ENCODE results near the gene ADAM8. TPM values are rescaled to one million over a fixed set of nuclear protein-coding genes. Genes with fewer than 3 reads are reported as not detected.

Gene ADAM8
- total and polyA plus RNA-seq, 2 donors (not counting 1 experiment from before 2014, with no cell fraction given), result 116 to 196 TPM

- Histone ChIP-seq H3K9me3 (ENCODE audit: control extremely low read depth in 1 of 3, control insufficient read depth in 2 of 3, insufficient read depth in 1 of 3, low read length in 2 of 3) (peaks cover 0 to 4% (median 0%) of the 10 kb centered on the region in 3 donors), H3K4me1 (ENCODE audit: control insufficient read depth in 2 of 2, insufficient read depth in 2 of 2, low read length in 2 of 2) (no peaks in the 10 kb centered on the region), H2AFZ (ENCODE audit: insufficient read depth, low read depth, low read length, poor library complexity, severe bottlenecking) (no peak overlapping the region), H3K4me2 (replicated peaks; ENCODE audit: low read depth, low read length, poor library complexity, severe bottlenecking) (no peak overlapping the region), H3K4me3 (ENCODE audit: control extremely low read depth in 1 of 5, extremely low read depth in 1 of 5, insufficient read depth in 1 of 5, low read depth in 2 of 5, low read length in 4 of 5) (no peak overlapping the region), H4K20me1 (ENCODE audit: control insufficient read depth, insufficient read depth, low read length, poor library complexity, severe bottlenecking) (no peaks in the 10 kb centered on the region), H3K27me3 (replicated peaks in 1 of 4; ENCODE audit: control extremely low read depth in 1 of 4, control insufficient read depth in 3 of 4, insufficient read depth in 4 of 4, low read length in 3 of 4) (peaks cover 0 to 13% (median 2%) of the 10 kb centered on the region in 4 experiments), H3K27ac (ENCODE audit: low read length in 2 of 2) (no peak overlapping the region), H3K36me3 (replicated peaks in 1 of 2; ENCODE audit: control extremely low read depth in 1 of 2, control insufficient read depth in 1 of 2, extremely low read depth in 1 of 2, insufficient read depth in 2 of 2, low read length in 1 of 2) (no peaks in the 10 kb centered on the region), H3K9ac (ENCODE audit: low read length) (no peak overlapping the region), H3K79me2 (ENCODE audit: control insufficient read depth, insufficient read depth, low read length) (no peaks in the 10 kb centered on the region)
- DNase-seq (no peak), ATAC-seq (ENCODE audit: low read depth) (no peak)
- Mint-ChIP-seq H3K9me3 (ENCODE audit: insufficient read depth) (no peaks in the 10 kb centered on the region), H3K4me3 (no peak overlapping the region), H3K4me1 (no peaks in the 10 kb centered on the region), H3K27me3 (peaks cover 23% of the 10 kb centered on the region), H3K27ac (no peak overlapping the region)
- CTCF ChIA-PET, result no interaction called here
- POLR2A ChIA-PET, result no interaction called here
- TF ChIP-seq EZH2 (IDR thresholded peaks at IDR 0.05; ENCODE audit: borderline replicate concordance, insufficient read depth, low read depth, low read length, poor library complexity, severe bottlenecking), result no peak
- TF ChIP-seq, protein P1, sequence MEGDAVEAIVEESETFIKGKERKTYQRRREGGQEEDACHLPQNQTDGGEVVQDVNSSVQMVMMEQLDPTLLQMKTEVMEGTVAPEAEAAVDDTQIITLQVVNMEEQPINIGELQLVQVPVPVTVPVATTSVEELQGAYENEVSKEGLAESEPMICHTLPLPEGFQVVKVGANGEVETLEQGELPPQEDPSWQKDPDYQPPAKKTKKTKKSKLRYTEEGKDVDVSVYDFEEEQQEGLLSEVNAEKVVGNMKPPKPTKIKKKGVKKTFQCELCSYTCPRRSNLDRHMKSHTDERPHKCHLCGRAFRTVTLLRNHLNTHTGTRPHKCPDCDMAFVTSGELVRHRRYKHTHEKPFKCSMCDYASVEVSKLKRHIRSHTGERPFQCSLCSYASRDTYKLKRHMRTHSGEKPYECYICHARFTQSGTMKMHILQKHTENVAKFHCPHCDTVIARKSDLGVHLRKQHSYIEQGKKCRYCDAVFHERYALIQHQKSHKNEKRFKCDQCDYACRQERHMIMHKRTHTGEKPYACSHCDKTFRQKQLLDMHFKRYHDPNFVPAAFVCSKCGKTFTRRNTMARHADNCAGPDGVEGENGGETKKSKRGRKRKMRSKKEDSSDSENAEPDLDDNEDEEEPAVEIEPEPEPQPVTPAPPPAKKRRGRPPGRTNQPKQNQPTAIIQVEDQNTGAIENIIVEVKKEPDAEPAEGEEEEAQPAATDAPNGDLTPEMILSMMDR (IDR thresholded peaks at IDR 0.05), result no peak
- intact Hi-C loops (cut with micrococcal nuclease), result no loop called here
- 73% methylated on average over 20 of the region's 20 CpGs for WGBS (ENCODE audit: insufficient coverage)
Measured at GRCh38 chr10:133218891-133219290, 57.8 kb downstream of the ADAM8 start.

DNA sequence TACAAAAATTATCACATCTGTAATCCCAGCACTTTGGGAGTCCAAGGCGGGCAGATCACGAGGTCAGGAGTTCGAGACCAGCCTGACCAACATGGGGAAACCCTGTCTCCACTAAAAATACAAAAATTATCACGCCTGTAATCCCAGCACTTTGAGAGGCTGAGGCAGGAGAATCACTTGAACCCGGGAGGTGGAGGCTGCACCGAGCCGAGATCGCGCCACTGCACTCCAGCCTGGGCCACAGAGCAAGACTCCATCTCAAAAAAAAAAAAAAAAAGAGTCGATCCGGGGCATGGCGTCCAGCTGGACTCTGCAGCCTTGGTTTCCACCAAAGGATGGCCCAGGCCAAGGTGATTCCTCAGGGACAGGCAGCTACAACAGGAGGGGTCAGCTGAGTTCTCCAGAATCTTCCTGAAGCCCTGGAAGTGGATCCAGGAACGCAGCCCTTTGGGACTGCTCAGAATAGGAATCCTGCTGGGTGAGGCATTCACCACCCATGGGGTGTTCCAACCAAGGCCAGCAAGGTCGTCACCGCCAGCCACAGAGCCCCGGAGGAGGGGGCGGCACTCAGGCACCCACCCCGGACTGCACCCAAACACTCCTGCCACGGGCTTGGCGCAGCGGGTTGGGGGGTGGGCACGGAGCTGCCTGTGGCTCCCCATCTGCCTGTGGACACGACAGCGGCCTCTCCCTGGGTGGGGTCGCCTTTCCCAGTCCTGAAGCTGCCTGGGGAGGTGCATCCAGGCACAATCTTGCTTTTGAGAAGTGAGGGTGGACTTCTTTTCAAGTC lies 58.7 kb downstream of the ADAM8 start:
- Histone ChIP-seq H3K4me2 (replicated peaks; ENCODE audit: low read depth, low read length, poor library complexity, severe bottlenecking) (no peak overlapping the region), H2AFZ (ENCODE audit: insufficient read depth, low read depth, low read length, poor library complexity, severe bottlenecking) (no peak overlapping the region), H3K27me3 (replicated peaks in 1 of 4; ENCODE audit: control extremely low read depth in 1 of 4, control insufficient read depth in 3 of 4, insufficient read depth in 4 of 4, low read length in 3 of 4) (peaks cover 0 to 13% (median 2%) of the 10 kb centered on the region in 4 experiments), H3K9me3 (ENCODE audit: control extremely low read depth in 1 of 3, control insufficient read depth in 2 of 3, insufficient read depth in 1 of 3, low read length in 2 of 3) (peaks cover 0 to 4% (median 0%) of the 10 kb centered on the region in 3 donors), H3K9ac (ENCODE audit: low read length) (no peak overlapping the region), H3K79me2 (ENCODE audit: control insufficient read depth, insufficient read depth, low read length) (no peaks in the 10 kb centered on the region), H4K20me1 (ENCODE audit: control insufficient read depth, insufficient read depth, low read length, poor library complexity, severe bottlenecking) (no peaks in the 10 kb centered on the region), H3K36me3 (replicated peaks in 1 of 2; ENCODE audit: control extremely low read depth in 1 of 2, control insufficient read depth in 1 of 2, extremely low read depth in 1 of 2, insufficient read depth in 2 of 2, low read length in 1 of 2) (no peaks in the 10 kb centered on the region), H3K4me1 (ENCODE audit: control insufficient read depth in 2 of 2, insufficient read depth in 2 of 2, low read length in 2 of 2) (no peaks in the 10 kb centered on the region), H3K27ac (ENCODE audit: low read length in 2 of 2) (no peak overlapping the region), H3K4me3 (ENCODE audit: control extremely low read depth in 1 of 5, extremely low read depth in 1 of 5, insufficient read depth in 1 of 5, low read depth in 2 of 5, low read length in 4 of 5) (no peak overlapping the region)
- ChIA-PET CTCF (no interaction called here), POLR2A (no interaction called here)
- no peaks in the 10 kb centered on the region for H3K9me3 Mint-ChIP-seq (ENCODE audit: insufficient read depth)
- ATAC-seq (ENCODE audit: low read depth), result no peak
- TF ChIP-seq, protein P1 (IDR thresholded peaks at IDR 0.05), result no peak
- no peak for TF ChIP-seq EZH2 (IDR thresholded peaks at IDR 0.05; ENCODE audit: borderline replicate concordance, insufficient read depth, low read depth, low read length, poor library complexity, severe bottlenecking)
- no peak overlapping the region for H3K27ac Mint-ChIP-seq
- DNase-seq, result no peak
- no peak overlapping the region for H3K4me3 Mint-ChIP-seq
- peaks cover 22% of the 10 kb centered on the region for H3K27me3 Mint-ChIP-seq
- 93% methylated on average over 23 of the region's 25 CpGs for WGBS (ENCODE audit: insufficient coverage)
- intact Hi-C loops (cut with micrococcal nuclease), result no loop called here
- no peaks in the 10 kb centered on the region for H3K4me1 Mint-ChIP-seq
